Natural killer cell treated with Interleukin-12 subunit alpha and Interleukin-12 subunit beta and Interleukin-15 and Interleukin-18, amount 100 ng/mL, for 72 hours (primary cell): ENCODE results near the gene BUB1. TPM values are rescaled to one million over a fixed set of nuclear protein-coding genes. Genes with fewer than 3 reads are reported as not detected.

Source experiments
- ATAC-seq, 2 donors: fragments of 150-1000 bp; cut with Tn5 transposase in 1 of 2; sonication (Bioruptor Pico), chemical (Tn5 transposase) in 1 of 2; 2 replicates each; pipeline ENCODE4 v1.10.0; 2021
- DNase-seq: peaks from one replicate; pipeline ENCODE4 v3.0.0; 2022; ENCODE audit warnings: low spot score
- H3K27ac Mint-ChIP-seq, 2 donors: 1 replicate in 1 of 2; 2 replicates in 1 of 2; pipeline ENCODE4 v1.8.0; 2022; ENCODE audit warnings: mixed read lengths in 2 of 2, mild to moderate bottlenecking in 1 of 2, moderate library complexity in 1 of 2
- H3K27me3 Mint-ChIP-seq, 2 donors: 1 replicate in 1 of 2; 2 replicates in 1 of 2; pipeline ENCODE4 v1.8.0; 2022; ENCODE audit warnings: mixed read lengths in 2 of 2
- H3K36me3 Mint-ChIP-seq: one replicate; pipeline ENCODE4 v1.8.0; 2022; ENCODE audit warnings: mixed read lengths
- H3K4me1 Mint-ChIP-seq, 2 donors: 1 replicate in 1 of 2; 2 replicates in 1 of 2; pipeline ENCODE4 v1.8.0; 2022; ENCODE audit warnings: low read depth in 2 of 2, mixed read lengths in 2 of 2, mild to moderate bottlenecking in 1 of 2
- H3K4me3 Mint-ChIP-seq: one replicate; pipeline ENCODE4 v1.8.0; 2022; ENCODE audit warnings: mixed read lengths
- H3K9me3 Mint-ChIP-seq: 2 replicates; pipeline ENCODE4 v1.8.0; 2022; ENCODE audit warnings: mixed read lengths
- total RNA-seq, 2 donors: library from RNA; stranded (reverse); gene quantifications; one replicate each; pipeline ENCODE4 v1.2.3, GENCODE V29; 2022

The BUB1 gene
- 100 to 1,000 TPM in 1 of 2 donors, 10 to 100 TPM in 1; 45.2 to 103 TPM for total RNA-seq

DNA sequence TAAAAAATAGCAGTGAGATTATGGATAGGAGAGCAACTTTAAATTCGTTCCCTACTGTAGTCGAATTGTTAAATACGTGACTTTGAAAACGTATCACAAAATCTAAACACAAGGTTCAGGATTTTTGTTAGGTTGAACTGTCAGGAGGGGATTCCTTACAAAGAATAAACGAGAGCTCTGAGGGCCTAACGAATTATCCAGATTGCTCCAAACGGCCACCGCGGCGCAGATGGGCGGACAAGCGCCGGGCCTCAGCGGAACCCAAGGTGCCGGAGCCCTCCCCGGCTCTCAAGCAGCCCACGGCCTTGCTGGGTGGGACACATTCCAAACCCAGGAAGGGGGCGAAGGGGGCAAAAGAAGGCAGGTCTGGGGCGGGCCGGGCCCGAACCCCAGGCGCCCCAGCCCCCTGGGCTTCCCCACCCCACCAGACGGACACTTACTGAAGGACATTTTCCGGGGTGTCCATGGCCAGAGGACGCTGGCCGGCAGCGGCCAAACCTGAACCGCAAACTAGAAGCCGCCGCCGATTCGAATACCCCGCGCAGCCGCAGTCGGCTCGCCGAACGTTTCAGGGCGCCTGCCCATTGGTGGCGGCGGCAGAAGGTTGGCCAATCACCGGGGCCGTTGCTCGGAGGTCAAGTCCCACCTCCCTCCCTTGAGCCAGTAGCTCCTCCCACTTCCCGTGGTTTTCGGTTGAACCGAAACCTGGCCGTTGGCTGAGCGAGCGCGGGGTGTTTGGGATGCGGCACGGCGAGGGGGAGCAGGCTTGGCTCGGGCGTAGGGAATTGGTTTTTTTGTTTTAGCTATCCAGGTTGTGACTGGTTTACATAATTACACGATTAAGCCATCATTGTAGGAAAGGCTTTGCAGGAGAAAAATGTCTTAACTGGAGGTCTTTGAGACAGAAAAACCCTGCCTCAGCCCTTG lies at the start of gene BUB1:
TSS of gene BUB1 (minus strand) at position 534 of the 927 bp plus-strand sequence. CDS start at position 466, 68 bp downstream.
- H3K9me3 Mint-ChIP-seq, result no peaks in the 10 kb centered on the region
- H3K4me1 Mint-ChIP-seq, result peaks cover 33 to 39% of the 10 kb centered on the region in 2 donors
- DNase-seq (peak; percentile 98), ATAC-seq (peak; percentile 93 to 95)
- no peaks in the 10 kb centered on the region for H3K36me3 Mint-ChIP-seq
- H3K27ac Mint-ChIP-seq, result peak within 1 kb of the TSS; percentile 94 to 98
- peak within 1 kb of the TSS; percentile 94 for H3K4me3 Mint-ChIP-seq
- H3K27me3 Mint-ChIP-seq, result peaks cover 0 to 5% of the 10 kb centered on the region in 2 donors

GRCh38 chr2:110726285-110726684 lies 48.4 kb upstream of the BUB1 start:
- ATAC-seq (no peak), DNase-seq (no peak)
- no peak overlapping the region for H3K4me3 Mint-ChIP-seq
- H3K36me3 Mint-ChIP-seq, result peaks cover 4% of the 10 kb centered on the region
- H3K9me3 Mint-ChIP-seq, result no peaks in the 10 kb centered on the region
- peaks cover 0 to 3% of the 10 kb centered on the region in 2 donors for H3K4me1 Mint-ChIP-seq
- H3K27ac Mint-ChIP-seq, result no peak overlapping the region
- H3K27me3 Mint-ChIP-seq, result peaks cover 27 to 35% of the 10 kb centered on the region in 2 donors

GRCh38 chr2:110725859-110726258 lies 48.0 kb upstream of the BUB1 start:
- Mint-ChIP-seq H3K36me3 (peaks cover under 1% of the 10 kb centered on the region), H3K4me3 (no peak overlapping the region), H3K27me3 (peaks cover 22 to 30% of the 10 kb centered on the region in 2 donors), H3K4me1 (peaks cover 0 to 3% of the 10 kb centered on the region in 2 donors), H3K9me3 (no peaks in the 10 kb centered on the region), H3K27ac (no peak overlapping the region)
- peak; percentile 17 to 20 for ATAC-seq
- DNase-seq, result no peak

DNA sequence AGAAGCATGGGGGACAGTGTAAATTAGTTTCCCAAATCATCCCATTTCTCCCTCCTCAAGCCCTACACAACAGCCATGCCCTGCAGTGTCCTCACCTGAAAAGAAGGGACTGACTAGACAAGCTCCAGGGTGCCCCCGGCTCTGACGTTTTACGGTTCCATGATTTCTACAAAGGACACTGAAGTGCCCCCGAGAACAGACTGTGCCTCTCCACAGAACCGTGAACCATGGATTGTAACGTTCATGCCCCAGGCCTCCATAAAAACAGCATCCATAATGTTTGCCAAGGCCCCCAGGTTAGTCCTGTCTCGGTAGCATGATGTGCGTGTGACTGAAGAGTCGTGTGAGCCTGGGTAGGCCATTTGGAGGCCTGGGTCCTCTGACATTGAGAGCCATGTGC lies 47.5 kb upstream of the BUB1 start:
- peak in 1 of 2 donors; percentile 50 for ATAC-seq
- H3K9me3 Mint-ChIP-seq, result no peaks in the 10 kb centered on the region

DNA sequence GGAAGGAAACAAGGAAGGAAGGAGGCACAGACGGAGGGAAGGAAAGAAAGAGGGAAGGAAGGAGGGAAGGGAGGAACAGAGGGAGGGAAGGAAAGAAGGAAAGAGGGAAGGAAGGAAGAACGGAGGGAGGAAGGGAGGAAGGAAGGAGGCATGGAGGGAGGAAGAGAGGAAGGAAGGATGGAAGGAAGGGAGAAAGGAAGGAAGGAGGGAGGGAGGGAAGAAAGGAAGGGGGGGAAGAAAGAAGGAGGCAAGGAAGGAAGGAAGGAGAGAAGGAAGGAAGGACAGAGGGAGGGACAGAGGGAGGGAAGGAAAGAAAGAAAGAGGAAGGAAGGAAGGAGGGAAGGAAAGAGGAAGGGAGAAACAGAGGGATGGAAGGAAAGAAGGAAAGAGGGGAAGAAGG lies 47.0 kb upstream of the BUB1 start:
- Mint-ChIP-seq H3K27ac (peak overlapping the region in 1 of 2 donors; percentile 36), H3K36me3 (no peaks in the 10 kb centered on the region), H3K9me3 (no peaks in the 10 kb centered on the region), H3K4me3 (no peak overlapping the region), H3K4me1 (peaks cover 0 to 3% of the 10 kb centered on the region in 2 donors), H3K27me3 (peaks cover 20 to 24% of the 10 kb centered on the region in 2 donors)
- DNase-seq, result no peak
- ATAC-seq, result no peak

More for the DNA sequence above, 47.5 kb upstream of the BUB1 start:
- H3K4me1 Mint-ChIP-seq, result peaks cover 0 to 3% of the 10 kb centered on the region in 2 donors
- H3K36me3 Mint-ChIP-seq, result no peaks in the 10 kb centered on the region
- H3K27ac Mint-ChIP-seq, result no peak overlapping the region
- peaks cover 18 to 25% of the 10 kb centered on the region in 2 donors for H3K27me3 Mint-ChIP-seq
- no peak for DNase-seq
- H3K4me3 Mint-ChIP-seq, result no peak overlapping the region

DNA sequence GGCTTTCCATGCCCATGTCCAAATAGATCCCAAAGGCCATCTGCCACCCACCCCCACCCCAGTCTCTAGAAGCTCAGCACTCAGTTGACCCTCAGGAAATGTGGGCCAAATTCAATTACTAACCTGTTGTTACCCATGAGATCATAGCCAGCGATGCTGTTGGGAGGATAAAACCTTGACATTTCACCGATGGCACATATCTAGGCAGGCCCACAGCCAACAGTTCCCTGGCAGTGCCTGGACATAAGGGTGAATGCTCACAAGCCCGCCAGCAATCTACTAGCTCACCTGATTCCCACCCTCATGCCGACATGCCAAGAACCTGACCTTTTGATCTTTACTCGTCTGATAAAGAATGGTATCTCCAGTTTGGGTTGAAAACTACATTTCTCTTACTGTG lies 42.7 kb upstream of the BUB1 start:
- ATAC-seq, result no peak
- Mint-ChIP-seq H3K27me3 (peaks cover 13 to 21% of the 10 kb centered on the region in 2 donors), H3K36me3 (no peaks in the 10 kb centered on the region), H3K27ac (no peak overlapping the region), H3K4me1 (peaks cover 0 to 3% of the 10 kb centered on the region in 2 donors), H3K9me3 (no peaks in the 10 kb centered on the region), H3K4me3 (no peak overlapping the region)
- DNase-seq, result no peak

DNA sequence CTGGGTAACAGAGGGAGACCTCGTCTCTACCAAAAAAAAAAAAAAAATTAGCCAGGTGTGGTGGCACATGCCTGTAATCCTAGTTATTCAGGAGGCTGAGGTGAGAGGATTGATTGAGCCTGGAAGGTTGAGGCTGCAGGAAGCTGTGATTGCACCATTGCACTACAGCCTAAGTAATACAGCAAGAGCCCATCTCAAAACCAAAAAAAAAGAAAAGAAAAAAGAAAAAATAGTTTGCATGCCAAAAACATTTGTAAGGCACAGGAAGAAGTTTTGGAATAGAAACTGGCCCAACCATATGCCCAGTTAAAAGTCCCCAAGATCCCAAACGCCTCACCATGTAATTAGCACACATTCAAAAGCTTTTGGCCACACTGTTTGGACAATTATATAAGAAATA lies 41.1 kb upstream of the BUB1 start:
- H3K4me1 Mint-ChIP-seq, result peaks cover 0 to 3% of the 10 kb centered on the region in 2 donors
- no peaks in the 10 kb centered on the region for H3K36me3 Mint-ChIP-seq
- ATAC-seq (no peak), DNase-seq (no peak)
- H3K27me3 Mint-ChIP-seq, result peaks cover 16 to 27% of the 10 kb centered on the region in 2 donors
- no peak overlapping the region for H3K4me3 Mint-ChIP-seq
- no peak overlapping the region for H3K27ac Mint-ChIP-seq
- no peaks in the 10 kb centered on the region for H3K9me3 Mint-ChIP-seq

DNA sequence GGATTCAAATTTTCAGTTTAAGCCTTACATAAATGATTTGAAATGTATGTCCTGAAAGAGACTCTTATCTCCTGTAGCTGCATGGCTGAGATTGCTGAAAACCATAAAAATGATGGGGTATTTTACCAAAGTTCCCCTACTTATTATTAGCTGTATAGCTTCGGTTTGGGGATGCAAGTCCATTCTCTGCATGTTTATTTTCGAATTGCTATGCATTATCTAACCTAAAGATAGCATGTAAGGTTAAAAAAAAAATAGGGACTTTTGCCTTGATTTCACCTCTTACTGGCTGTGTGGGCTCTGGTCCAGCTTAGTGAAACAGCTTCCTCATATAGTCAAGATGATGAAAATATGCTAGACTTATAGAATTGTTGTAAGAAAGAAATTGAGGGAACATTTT lies 40.5 kb upstream of the BUB1 start:
- no peak for DNase-seq
- Mint-ChIP-seq H3K9me3 (no peaks in the 10 kb centered on the region), H3K4me3 (no peak overlapping the region), H3K27me3 (peaks cover 12 to 26% of the 10 kb centered on the region in 2 donors), H3K27ac (no peak overlapping the region), H3K4me1 (no peaks in the 10 kb centered on the region), H3K36me3 (no peaks in the 10 kb centered on the region)
- no peak for ATAC-seq

DNA sequence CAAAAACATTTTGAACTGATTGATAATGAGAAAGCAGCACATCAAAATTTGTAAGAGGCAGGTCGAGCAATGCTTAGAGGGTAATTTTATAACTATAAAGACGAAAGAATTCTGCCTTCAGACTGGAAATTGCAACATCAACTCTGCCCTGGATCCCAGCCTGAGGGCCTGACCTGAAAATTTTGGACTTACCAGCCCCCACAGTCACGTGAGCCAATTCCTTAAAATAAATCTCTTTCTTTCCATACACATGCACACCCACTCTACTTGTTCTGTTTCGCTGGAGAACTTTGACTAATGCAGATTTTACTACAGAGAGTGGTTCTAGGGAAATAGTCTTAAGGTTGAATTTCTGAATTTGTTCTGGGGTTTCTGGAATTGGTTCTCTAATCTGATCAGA lies 39.9 kb upstream of the BUB1 start:
- ATAC-seq (no peak), DNase-seq (no peak)
- Mint-ChIP-seq H3K27me3 (peaks cover 18 to 30% of the 10 kb centered on the region in 2 donors), H3K4me3 (no peak overlapping the region), H3K4me1 (no peaks in the 10 kb centered on the region), H3K27ac (no peak overlapping the region), H3K36me3 (no peaks in the 10 kb centered on the region), H3K9me3 (no peaks in the 10 kb centered on the region)

DNA sequence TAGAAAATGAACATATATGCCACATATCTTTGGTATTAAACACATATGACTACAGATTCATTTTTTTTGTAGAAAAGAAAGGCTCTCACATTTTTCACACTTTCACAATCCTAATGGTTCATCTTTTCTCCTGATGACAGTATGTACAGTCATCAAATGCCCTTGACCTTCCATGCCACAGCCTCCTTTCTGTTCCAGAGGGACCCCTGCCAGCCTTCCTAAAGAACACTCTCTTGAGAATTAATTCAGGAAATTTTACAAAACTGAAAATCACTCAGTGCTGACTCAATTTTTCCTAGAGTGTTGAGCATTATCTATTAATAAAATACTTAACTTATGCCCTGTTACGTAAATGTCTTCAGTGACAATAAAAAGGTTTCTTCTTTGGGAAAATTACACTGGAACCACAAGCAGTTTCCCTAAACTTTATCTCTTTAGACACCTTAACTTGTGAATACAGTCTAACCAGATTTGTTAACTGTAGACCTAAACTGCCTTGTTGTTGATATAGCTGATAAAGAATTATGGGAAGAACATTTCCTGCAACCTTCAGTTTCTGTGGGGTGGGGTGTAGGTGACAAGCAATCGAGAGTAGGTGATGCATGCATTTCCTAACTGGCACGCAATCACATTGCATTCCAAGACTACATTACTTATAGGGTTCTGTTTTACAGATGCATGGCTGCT lies 39.2 kb upstream of the BUB1 start:
- Mint-ChIP-seq H3K36me3 (no peaks in the 10 kb centered on the region), H3K27me3 (peaks cover 24 to 35% of the 10 kb centered on the region in 2 donors), H3K27ac (no peak overlapping the region), H3K9me3 (no peaks in the 10 kb centered on the region), H3K4me1 (no peaks in the 10 kb centered on the region), H3K4me3 (no peak overlapping the region)
- ATAC-seq, result no peak
- DNase-seq, result no peak

DNA sequence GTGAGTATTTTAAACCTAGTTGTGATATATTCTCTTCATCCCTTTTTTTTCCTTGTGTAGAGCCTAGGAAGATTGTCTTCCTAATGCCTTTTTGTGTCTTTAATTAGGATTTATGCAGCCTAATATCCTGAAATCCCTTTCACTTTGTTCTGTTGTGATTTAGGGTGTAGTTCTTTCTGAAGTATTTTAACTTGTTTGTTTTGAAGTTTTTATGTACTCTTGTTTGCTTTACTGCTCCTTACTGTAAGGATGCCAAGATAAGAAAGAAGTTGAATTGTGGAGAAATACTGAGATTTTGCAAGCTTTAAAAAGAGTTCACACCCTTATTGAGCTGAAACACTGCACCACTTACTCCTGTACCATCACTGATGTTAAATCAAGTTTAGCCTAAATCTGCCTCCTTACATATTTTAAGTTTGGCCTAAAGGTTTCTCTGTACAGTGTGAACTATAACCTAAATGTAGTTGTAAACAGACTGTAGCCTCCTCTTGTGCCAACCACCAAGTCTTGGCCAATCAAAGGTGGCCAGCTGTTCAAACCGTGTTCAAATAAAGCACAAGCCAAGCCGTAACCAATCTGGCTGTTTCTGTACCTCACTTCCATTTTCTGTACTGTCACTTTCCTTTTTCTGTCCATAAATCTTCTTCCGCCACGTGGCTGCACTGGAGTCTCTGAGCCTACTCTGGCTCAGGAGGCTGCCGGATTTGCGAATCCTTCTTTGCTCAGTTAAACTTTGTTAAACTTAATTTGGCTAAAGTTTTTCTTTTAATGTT lies 36.8 kb upstream of the BUB1 start:
- DNase-seq (no peak), ATAC-seq (no peak)
- peaks cover 33 to 36% of the 10 kb centered on the region in 2 donors for H3K27me3 Mint-ChIP-seq
- no peaks in the 10 kb centered on the region for H3K4me1 Mint-ChIP-seq
- no peak overlapping the region for H3K27ac Mint-ChIP-seq
- no peak overlapping the region for H3K4me3 Mint-ChIP-seq
- no peaks in the 10 kb centered on the region for H3K9me3 Mint-ChIP-seq
- H3K36me3 Mint-ChIP-seq, result no peaks in the 10 kb centered on the region

- Mint-ChIP-seq H3K4me3 (no peak overlapping the region), H3K9me3 (no peaks in the 10 kb centered on the region), H3K36me3 (no peaks in the 10 kb centered on the region), H3K4me1 (no peaks in the 10 kb centered on the region), H3K27me3 (peaks cover 36 to 41% of the 10 kb centered on the region in 2 donors), H3K27ac (no peak overlapping the region)
- ATAC-seq, result peak in 1 of 2 donors; percentile 32
- DNase-seq, result no peak
Observed at GRCh38 chr2:110713513-110714362, 35.9 kb upstream of the BUB1 start.

DNA sequence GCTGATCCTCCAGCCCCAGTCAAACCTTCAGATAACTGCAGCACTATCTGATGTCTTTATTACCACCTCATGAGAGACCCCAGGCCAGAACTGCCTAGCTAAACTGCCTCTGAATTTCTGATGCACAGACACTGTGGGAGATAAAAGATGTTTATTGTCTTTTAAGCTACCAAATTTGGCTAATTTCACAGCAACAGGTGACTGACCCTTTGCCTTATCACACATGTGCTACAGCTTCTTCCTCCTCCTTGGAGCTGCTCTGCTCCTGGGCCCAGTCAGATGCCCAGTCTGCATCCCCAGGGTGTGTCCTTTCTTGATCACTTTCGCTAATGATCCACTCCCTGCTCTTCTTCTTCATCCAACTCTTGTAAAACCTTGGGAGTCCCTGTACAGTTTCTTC lies 34.9 kb upstream of the BUB1 start:
- DNase-seq (no peak), ATAC-seq (no peak)

More for the DNA sequence above, 34.9 kb upstream of the BUB1 start:
- Mint-ChIP-seq H3K27ac (no peak overlapping the region), H3K36me3 (no peaks in the 10 kb centered on the region), H3K4me1 (no peaks in the 10 kb centered on the region), H3K9me3 (no peaks in the 10 kb centered on the region), H3K4me3 (no peak overlapping the region), H3K27me3 (peaks cover 40 to 51% of the 10 kb centered on the region in 2 donors)
